ENCODE results near the gene CCNI. TPM values are rescaled to one million over a fixed set of nuclear protein-coding genes. Genes with fewer than 3 reads are reported as not detected.

CCNI gene
- 106 and 193 TPM in 2 replicates for total RNA-seq

GRCh38 chr4:77075869-77076799 is at the start of gene CCNI:
CCNI (minus strand) TSS chr4:77075989; CDS start chr4:77066362, 9,627 bp downstream.

Other genes starting within 250 kb of the CCNI start
- not detected in 2 replicates for gene SOWAHB, start 177.8 kb downstream of the CCNI start, total RNA-seq
- gene SEPTIN11, start 126.2 kb downstream of the CCNI start, total RNA-seq = 300 and 349 TPM in 2 replicates
- gene CCNG2, start 81.2 kb upstream of the CCNI start, total RNA-seq = 12.6 and 26.9 TPM in 2 replicates